Activated CD8-positive, alpha-beta T cell treated with anti-CD3 and anti-CD28 coated beads for 36 hours (primary cell): ENCODE data around the gene FBXL13. TPM values are rescaled to one million over a fixed set of nuclear protein-coding genes. Genes with fewer than 3 reads are reported as not detected.
A peak's percentile ranks its signal among the peaks of the same experiment; 100 is the strongest.
"Not testable (repeated sequence)": the region's sequence is repeated elsewhere in the genome, so short reads cannot be mapped to it uniquely, and the experiment has no call there.

Experiments
- ATAC-seq: fragments of 200-7000 bp; cut with Tn5 transposase; one replicate; pipeline ENCODE4 v1.10.0; 2021; ENCODE audit warnings: mild to moderate bottlenecking, moderate library complexity
- CTCF ChIA-PET: fragments of 350-600 bp; sonication (Branson Sonifier 250); formaldehyde crosslinking; loops from one replicate; lab custom pipeline; 2021; ENCODE audit warnings: antibody characterized with exemption; lab: Charles Lee
- POLR2A ChIA-PET: fragments of 350-600 bp; sonication (Branson Sonifier 250); formaldehyde crosslinking; loops from one replicate; lab custom pipeline; 2021; ENCODE audit warnings: antibody characterized with exemption; lab: Charles Lee
- DNase-seq: peaks from one replicate; pipeline ENCODE4 v3.0.0-alpha.2; 2020
- H3K27ac Mint-ChIP-seq: one replicate; pipeline ENCODE4 v1.8.0; 2021; ENCODE audit warnings: mild to moderate bottlenecking, mixed read lengths
- H3K27me3 Mint-ChIP-seq: one replicate; pipeline ENCODE4 v1.8.0; 2021; ENCODE audit warnings: mixed read lengths
- H3K36me3 Mint-ChIP-seq: one replicate; pipeline ENCODE4 v1.8.0; 2021; ENCODE audit warnings: low read depth, mixed read lengths
- H3K4me1 Mint-ChIP-seq: one replicate; pipeline ENCODE4 v1.8.0; 2021; ENCODE audit warnings: low read depth, mixed read lengths
- H3K4me3 Mint-ChIP-seq: one replicate; pipeline ENCODE4 v1.8.0; 2021; ENCODE audit warnings: mild to moderate bottlenecking, moderate library complexity, mixed read lengths
- H3K9me3 Mint-ChIP-seq: one replicate; pipeline ENCODE4 v1.8.0; 2021; ENCODE audit warnings: mixed read lengths
- CTCF ChIP-seq: fragments of 200-600 bp; IDR thresholded peaks from one replicate; pipeline ENCODE4 v1.8.0; 2022; ENCODE audit warnings: antibody characterized with exemption, mild to moderate bottlenecking
- intact Hi-C: fragments of 100-400 bp; cut with micrococcal nuclease; formaldehyde crosslinking; loops from one replicate; pipeline ENCODE4 v1.10.0; 2022
- total RNA-seq, 2 experiments: library from RNA; stranded (reverse); gene quantifications; one replicate each; pipeline ENCODE4 v1.2.3, GENCODE V29; 2021

Gene FBXL13
- total RNA-seq, 2 experiments from 2014 or later = 0.96 to 1.4 TPM

GRCh38 chr7:103100348-103100747 is 25.8 kb upstream of the FBXL13 start:
- peaks cover 15% of the 10 kb centered on the region for H3K36me3 Mint-ChIP-seq
- no peak overlapping the region for H3K27ac Mint-ChIP-seq
- ChIA-PET CTCF (no interaction called here), POLR2A (no interaction called here)
- H3K4me1 Mint-ChIP-seq = no peaks in the 10 kb centered on the region
- no peaks in the 10 kb centered on the region for H3K9me3 Mint-ChIP-seq
- H3K4me3 Mint-ChIP-seq = no peak overlapping the region
- DNase-seq (no peak), ATAC-seq (no peak)
- intact Hi-C loops = no loop called here
- no peak for TF ChIP-seq CTCF
- no peaks in the 10 kb centered on the region for H3K27me3 Mint-ChIP-seq

GRCh38 chr7:103097041-103097440 is 22.4 kb upstream of the FBXL13 start:
- no peak for TF ChIP-seq CTCF
- Mint-ChIP-seq H3K4me1 (peaks cover 3% of the 10 kb centered on the region), H3K36me3 (peaks cover 31% of the 10 kb centered on the region), H3K9me3 (no peaks in the 10 kb centered on the region), H3K4me3 (no peak overlapping the region), H3K27ac (no peak overlapping the region), H3K27me3 (no peaks in the 10 kb centered on the region)
- DNase-seq (no peak), ATAC-seq (no peak)
- ChIA-PET CTCF (interaction anchor here (0.7 to 1.1 kb wide), 3 partner anchors 14 to 55 kb away, joined by 3 to 4 read pairs (median 3); no protein-coding TSS in a partner anchor), POLR2A (interaction anchor here (1.3 kb wide), 1 partner anchor 9 kb away, joined by 4 read pairs; no protein-coding TSS in a partner anchor)
- intact Hi-C loops = no loop called here

- ATAC-seq, DNase-seq, intact Hi-C loops, POLR2A ChIA-PET, H3K4me3 Mint-ChIP-seq, H3K27me3 Mint-ChIP-seq, H3K27ac Mint-ChIP-seq, H3K9me3 Mint-ChIP-seq, CTCF ChIA-PET, H3K4me1 Mint-ChIP-seq: not testable (repeated sequence)
- H3K36me3 Mint-ChIP-seq = peaks cover 33% of the 10 kb centered on the region
Measured at GRCh38 chr7:103095558-103095957, 21.0 kb upstream of the FBXL13 start.

GRCh38 chr7:103094102-103094501 is 19.5 kb upstream of the FBXL13 start:
- no peaks in the 10 kb centered on the region for H3K9me3 Mint-ChIP-seq
- CTCF ChIA-PET = no interaction called here
- POLR2A ChIA-PET = interaction anchor here (1.0 kb wide), 1 partner anchor 11 kb away, joined by 3 read pairs; no protein-coding TSS in a partner anchor

GRCh38 chr7:103093429-103093828 is 18.8 kb upstream of the FBXL13 start:
- Mint-ChIP-seq H3K9me3 (no peaks in the 10 kb centered on the region), H3K27me3 (no peaks in the 10 kb centered on the region), H3K27ac (peak overlapping the region; percentile 20), H3K4me1 (peaks cover 3% of the 10 kb centered on the region), H3K4me3 (no peak overlapping the region), H3K36me3 (peaks cover 44% of the 10 kb centered on the region)
- POLR2A ChIA-PET = interaction anchor here (2.0 kb wide), 1 partner anchor 19 kb away, joined by 6 read pairs; the partner anchor contains the start of genes ARMC10 and FBXL13
- no peak for DNase-seq
- CTCF ChIA-PET = interaction anchor here (1.0 kb wide), 1 partner anchor 311 kb away, joined by 3 read pairs; no protein-coding TSS in a partner anchor
- no peak for TF ChIP-seq CTCF
- ATAC-seq = no peak
- intact Hi-C loops = no loop called here

More at GRCh38 chr7:103094102-103094501, 19.5 kb upstream of the FBXL13 start:
- peaks cover 41% of the 10 kb centered on the region for H3K36me3 Mint-ChIP-seq
- peaks cover 3% of the 10 kb centered on the region for H3K4me1 Mint-ChIP-seq
- H3K4me3 Mint-ChIP-seq = no peak overlapping the region
- no peaks in the 10 kb centered on the region for H3K27me3 Mint-ChIP-seq
- TF ChIP-seq CTCF = no peak
- DNase-seq (no peak), ATAC-seq (no peak)
- no peak overlapping the region for H3K27ac Mint-ChIP-seq
- intact Hi-C loops = no loop called here

GRCh38 chr7:103092321-103092720 is 17.7 kb upstream of the FBXL13 start:
- DNase-seq, H3K27me3 Mint-ChIP-seq, ATAC-seq, H3K4me3 Mint-ChIP-seq, H3K9me3 Mint-ChIP-seq, H3K27ac Mint-ChIP-seq, intact Hi-C loops, H3K4me1 Mint-ChIP-seq: not testable (repeated sequence)
- ChIA-PET POLR2A (interaction anchor here (2.0 kb wide), 1 partner anchor 18 kb away, joined by 6 read pairs; the partner anchor contains the start of genes ARMC10 and FBXL13), CTCF (interaction anchor here (1.0 to 1.4 kb wide), 2 partner anchors 17 to 18 kb away, joined by 3 read pairs; partner anchors contain the start of genes ARMC10 and FBXL13)
- peaks cover 49% of the 10 kb centered on the region for H3K36me3 Mint-ChIP-seq
